K562 (cell line): Measurements from ENCODE around the gene HMX3. TPM values are rescaled to one million over a fixed set of nuclear protein-coding genes. Genes with fewer than 3 reads are reported as not detected.

ENCODE experiments used
- ATAC-seq: fragments of 200-7000 bp; cut with Tn5 transposase; 3 replicates; pipeline ENCODE4 v1.9.1; 2020; ENCODE audit warnings: moderate library complexity
- BruUV-seq: library from RNA; stranded (reverse); fragments of 400-500 nt; replicated peaks from 2 replicates; lab custom pipeline; 2021; lab: Mats Ljungman, UMichigan
- CTCF ChIA-PET: fragments of 300-600 bp; formaldehyde crosslinking; extraction: SDS; loops from one replicate; lab custom pipeline; 2021; ENCODE audit warnings: low intra/inter-chr PET ratio; lab: Yijun Ruan, JAX
- POLR2A ChIA-PET: fragments of 300-600, 350-650 bp; sonication (Branson Sonifier 250); formaldehyde crosslinking; extraction: SDS; loops from one replicate; lab custom pipeline; 2021; ENCODE audit warnings: antibody characterized with exemption, inconsistent platforms; lab: Yijun Ruan, JAX
- DNase-seq, 4 experiments: peaks; one replicate each; pipeline versions ENCODE4 v3.0.0 to v3.0.0-alpha.2; 2011 to 2018; ENCODE audit warnings: low spot score in 3 of 4, mixed read lengths in 3 of 4; ENCODE audit errors: extremely low read depth in 1 of 4
- FAIRE-seq: peaks from 2 replicates; lab custom pipeline; 2011; peaks lifted over from hg19 to GRCh38; lab: Jason Lieb, UNC
- H2AFZ ChIP-seq: 2 replicates; pipeline ENCODE4 v1.6.0; 2011; ENCODE audit warnings: low read depth, low read length, control low read depth, inconsistent platforms
- H3K27ac ChIP-seq: fragments of 200-600 bp; 3 replicates; pipeline ENCODE4 v1.8.0; 2011; ENCODE audit warnings: low read depth, mild to moderate bottlenecking, control low read depth, inconsistent platforms, low read length, moderate library complexity, mixed read lengths; ENCODE audit errors: extremely low read depth
- H3K27me3 ChIP-seq, 2 experiments: fragments of 300-600 bp in 1 of 2; 2 replicates in 1 of 2; 3 replicates in 1 of 2; pipeline versions ENCODE4 v1.6.0 to v1.8.0; 2011; ENCODE audit warnings: inconsistent platforms in 2 of 2, low read length in 2 of 2, mild to moderate bottlenecking in 1 of 2, mixed read lengths in 1 of 2, moderate library complexity in 1 of 2; ENCODE audit not compliant: control insufficient read depth in 2 of 2, insufficient read depth in 2 of 2
- H3K36me3 ChIP-seq: fragments of 300-600 bp; 3 replicates; pipeline ENCODE4 v1.8.0; 2011; ENCODE audit warnings: mild to moderate bottlenecking, low read length, inconsistent platforms; ENCODE audit not compliant: control insufficient read depth, insufficient read depth
- H3K4me1 ChIP-seq, 2 experiments: fragments of 200-600 bp in 1 of 2; replicated peaks in 1 of 2; 2 replicates in 1 of 2; 3 replicates in 1 of 2; pipeline versions ENCODE4 v1.5.1 to v1.8.0; 2011; ENCODE audit warnings: inconsistent platforms in 2 of 2, low read length in 2 of 2, mild to moderate bottlenecking in 1 of 2, mixed read lengths in 1 of 2, moderate library complexity in 1 of 2; ENCODE audit not compliant: control insufficient read depth in 2 of 2, insufficient read depth in 2 of 2
- H3K4me2 ChIP-seq: 2 replicates; pipeline ENCODE4 v1.6.1; 2011; ENCODE audit warnings: low read length, control low read depth, inconsistent platforms, mixed read lengths; ENCODE audit not compliant: insufficient read depth
- H3K4me3 ChIP-seq: fragments of 200-600 bp; sonication (generic), shearing (Covaris generic); 2 replicates; pipeline ENCODE4 v1.5.1; 2016; ENCODE audit warnings: control low read depth, inconsistent platforms
- H3K79me2 ChIP-seq: fragments of 200-600 bp; 3 replicates; pipeline ENCODE4 v1.8.0; 2011; ENCODE audit warnings: low read length, inconsistent platforms; ENCODE audit not compliant: control insufficient read depth, insufficient read depth
- H3K9ac ChIP-seq, 2 experiments: 2 replicates each; pipeline versions ENCODE4 v1.6.0 to v1.6.1; 2011; ENCODE audit warnings: low read depth in 2 of 2, low read length in 2 of 2, control low read depth in 1 of 2, inconsistent platforms in 1 of 2, mild to moderate bottlenecking in 1 of 2, mixed read lengths in 1 of 2; ENCODE audit not compliant: insufficient read depth in 1 of 2
- H3K9me1 ChIP-seq: one replicate; pipeline ENCODE4 v1.6.0; 2011; ENCODE audit warnings: inconsistent platforms, mild to moderate bottlenecking, low read length, moderate library complexity; ENCODE audit not compliant: control insufficient read depth, insufficient read depth
- H3K9me3 ChIP-seq: replicated peaks from 2 replicates; pipeline ENCODE4 v1.5.1; 2011; ENCODE audit warnings: low read depth, low read length, inconsistent platforms; ENCODE audit not compliant: control insufficient read depth, insufficient read depth
- H4K20me1 ChIP-seq: replicated peaks from 2 replicates; pipeline ENCODE4 v1.6.1; 2011; ENCODE audit warnings: low read length, inconsistent platforms, mixed read lengths; ENCODE audit not compliant: control insufficient read depth, insufficient read depth
- CC2D1A ChIP-seq: fragments of 450-650 bp; IDR thresholded peaks from 2 replicates; pipeline ENCODE4 v1.6.1; 2017; ENCODE audit warnings: mild to moderate bottlenecking
- DIDO1 ChIP-seq: fragments of 450-650 bp; IDR thresholded peaks from 2 replicates; pipeline ENCODE4 v1.6.1; 2016; ENCODE audit warnings: low read depth, missing biosample characterization, missing genetic modification characterization
- ESRRA ChIP-seq: fragments of 450-650 bp; IDR thresholded peaks from 2 replicates; pipeline ENCODE4 v1.6.1; 2014; ENCODE audit warnings: low read depth, mild to moderate bottlenecking, moderate library complexity, borderline replicate concordance
- HNRNPL ChIP-seq: fragments of 200-400 bp; formaldehyde crosslinking; IDR thresholded peaks from 2 replicates; pipeline ENCODE4 v1.6.1; 2017; ENCODE audit warnings: low read depth, mild to moderate bottlenecking, low read length
- KLF6 ChIP-seq: fragments of 250-450 bp; sonication (Bioruptor Pico); IDR thresholded peaks from 2 replicates; pipeline ENCODE4 v1.4.0; 2020; ENCODE audit warnings: mild to moderate bottlenecking, moderate library complexity, borderline replicate concordance
- PTTG1 ChIP-seq: fragments of 450-650 bp; IDR thresholded peaks from 2 replicates; pipeline ENCODE4 v1.6.1; 2016; ENCODE audit warnings: low read depth, mild to moderate bottlenecking, missing genetic modification characterization, missing compliant biosample characterization
- RHOXF2B ChIP-seq: fragments of 250-450 bp; sonication (Bioruptor Pico); conservative IDR thresholded peaks from 2 replicates; pipeline ENCODE4 v1.5.1; 2021
- SAFB2 ChIP-seq: fragments of 200-400 bp; formaldehyde crosslinking; IDR thresholded peaks from 2 replicates; pipeline ENCODE4 v1.6.1; 2018; ENCODE audit warnings: borderline replicate concordance, low read length, low read depth, moderate library complexity; ENCODE audit not compliant: severe bottlenecking
- SMAD1 ChIP-seq: fragments of 150-350 bp; IDR thresholded peaks from 2 replicates; pipeline ENCODE4 v1.6.1; 2014; ENCODE audit warnings: low read length, low read depth; ENCODE audit not compliant: partially characterized antibody
- SRF ChIP-seq, 2 experiments: fragments of 250-450, 450-650 bp in 1 of 2; sonication (Bioruptor Pico) in 1 of 2; sonication (generic) in 1 of 2; formaldehyde crosslinking; IDR thresholded peaks; 2 replicates each; pipeline versions ENCODE4 v1.5.0 to v1.5.1; 2020 to 2022; ENCODE audit warnings: mild to moderate bottlenecking in 1 of 2, missing genetic modification reagents in 1 of 2
- SUPT5H ChIP-seq: fragments of 450-650 bp; IDR thresholded peaks from 2 replicates; pipeline ENCODE4 v1.6.1; 2016
- XRCC3 ChIP-seq: fragments of 450-650 bp; IDR thresholded peaks from 2 replicates; pipeline ENCODE4 v1.6.1; 2017; ENCODE audit warnings: mild to moderate bottlenecking, moderate library complexity
- YY1 ChIP-seq, 3 experiments: IDR thresholded peaks; 2 replicates each; pipeline ENCODE4 v1.6.1; 2011; ENCODE audit warnings: low read length in 2 of 3, mild to moderate bottlenecking in 2 of 3, moderate library complexity in 2 of 3, borderline replicate concordance in 1 of 3, control low read depth in 1 of 3, low read depth in 1 of 3; ENCODE audit not compliant: insufficient read depth in 3 of 3, insufficient replicate concordance in 2 of 3, control insufficient read depth in 1 of 3, insufficient read length in 1 of 3; ENCODE audit errors: extremely low read depth in 1 of 3
- ZBTB8A ChIP-seq: fragments of 450-650 bp; IDR thresholded peaks from 2 replicates; pipeline ENCODE4 v1.6.1; 2018; ENCODE audit warnings: mild to moderate bottlenecking, moderate library complexity; ENCODE audit not compliant: partially characterized antibody
- ZFP30 ChIP-seq: fragments of 250-450 bp; sonication (Bioruptor Pico); IDR thresholded peaks from 2 replicates; pipeline ENCODE4 v1.8.0; 2022; ENCODE audit warnings: moderate library complexity, mild to moderate bottlenecking, inconsistent platforms, borderline replicate concordance
- ZFPM2 ChIP-seq: fragments of 250-450 bp; sonication (Bioruptor Pico); IDR thresholded peaks from 2 replicates; pipeline ENCODE4 v1.5.1; 2022; ENCODE audit warnings: mild to moderate bottlenecking
- ZNF133 ChIP-seq: fragments of 250-450 bp; sonication (Bioruptor Pico); IDR thresholded peaks from 2 replicates; pipeline ENCODE4 v1.4.0; 2020; ENCODE audit warnings: mild to moderate bottlenecking
- ZNF174 ChIP-seq: fragments of 250-450 bp; sonication (Bioruptor Pico); IDR thresholded peaks from 2 replicates; pipeline ENCODE4 v1.4.0; 2020; ENCODE audit warnings: mild to moderate bottlenecking
- ZNF445 ChIP-seq: fragments of 250-450 bp; sonication (Bioruptor Pico); IDR thresholded peaks from 2 replicates; pipeline ENCODE4 v1.4.0; 2020; ENCODE audit warnings: low read depth, mild to moderate bottlenecking, moderate library complexity
- ZNF717 ChIP-seq: fragments of 250-450 bp; sonication (Bioruptor Pico); IDR thresholded peaks from 2 replicates; pipeline ENCODE4 v1.5.0; 2021
- WGBS: fragments of 100-300 bp; shearing (Covaris generic); methylation state at CpG from one replicate; pipeline ENCODE4 v1.1.6; 2016; ENCODE audit warnings: low coverage, mixed read lengths; ENCODE audit not compliant: insufficient coverage; ENCODE audit errors: missing lambda C conversion rate; 5-methylcytosine and 5-hydroxymethylcytosine counted together
- in situ Hi-C: fragments of 300-500 bp; cut with MboI; formaldehyde crosslinking; loops from 4 replicates; pipeline ENCODE4 v1.15.0; 2018; ENCODE audit warnings: inconsistent platforms, mixed read lengths
- intact Hi-C: fragments of 100-400 bp; cut with micrococcal nuclease; formaldehyde crosslinking; loops from 2 replicates; pipeline ENCODE4 v1.14.2; 2022
- polyA plus RNA-seq, 8 experiments: library from polyadenylated mRNA; depleted of rRNA in 4 of 8; stranded (reverse) in 5 of 8; unstranded in 3 of 8; fragments of >200 nt; fragmentation: Nextera tagmentation in 2 of 8; fragmentation: Illumina TruSeq in 1 of 8; extraction: Ambion mirVana in 2 of 8; extraction: Trizol in 1 of 8; gene quantifications; 2 replicates each; pipeline versions ENCODE4 v1.2.1 to v1.2.3, GENCODE V29; 2011 to 2014; ENCODE audit warnings: inconsistent platforms in 1 of 8, missing spikeins in 1 of 8
- total RNA-seq, 7 experiments: library from RNA; depleted of rRNA in 6 of 7; stranded (reverse); fragments of >200 nt in 6 of 7; fragmentation: Illumina TruSeq in 2 of 7; extraction: Trizol in 2 of 7; gene quantifications; 2 replicates each; pipeline versions ENCODE4 v1.2.1 to v1.2.3, GENCODE V29; 2011 to 2021; ENCODE audit warnings: low replicate concordance in 1 of 7
- TF ChIP-seq, protein P1 (sequence below): fragments of 450-650 bp; IDR thresholded peaks from 2 replicates; pipeline ENCODE4 v1.6.1; 2016; ENCODE audit warnings: borderline replicate concordance
- TF ChIP-seq, protein P2 (sequence below): fragments of 450-650 bp; conservative IDR thresholded peaks from 2 replicates; pipeline ENCODE4 v1.6.1; 2016; ENCODE audit warnings: missing genetic modification characterization, low read depth, mild to moderate bottlenecking, missing compliant biosample characterization, moderate library complexity

HMX3 gene
- total and polyA plus RNA-seq, 9 of the 15 experiments (the other 6 are each of a cell fraction or from before 2014, with no cell fraction given), result 0.55 to 43.5 (median 7.4) TPM; not detected in 2

DNA sequence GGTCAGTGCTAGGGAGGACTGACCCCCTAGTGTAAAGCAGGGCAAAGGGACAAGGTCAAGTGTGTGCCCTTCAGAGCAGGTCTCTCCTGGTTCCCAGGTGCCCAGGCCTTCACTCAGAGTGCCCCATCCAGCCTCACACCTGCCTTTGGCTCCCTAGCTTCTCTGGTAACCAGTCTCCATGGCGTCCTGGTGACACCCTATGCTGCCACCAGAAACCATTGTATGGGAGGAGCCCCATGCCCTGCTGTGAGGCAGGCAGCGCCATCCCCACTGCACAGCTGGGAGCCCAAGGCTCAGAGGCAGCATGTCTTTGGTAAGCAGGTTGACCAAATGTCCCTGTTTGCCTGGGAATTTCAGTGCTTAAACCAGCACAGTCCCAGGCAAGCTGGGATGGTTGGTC, 33.1 kb upstream of the HMX3 start (continued):
- TF ChIP-seq, protein P1, sequence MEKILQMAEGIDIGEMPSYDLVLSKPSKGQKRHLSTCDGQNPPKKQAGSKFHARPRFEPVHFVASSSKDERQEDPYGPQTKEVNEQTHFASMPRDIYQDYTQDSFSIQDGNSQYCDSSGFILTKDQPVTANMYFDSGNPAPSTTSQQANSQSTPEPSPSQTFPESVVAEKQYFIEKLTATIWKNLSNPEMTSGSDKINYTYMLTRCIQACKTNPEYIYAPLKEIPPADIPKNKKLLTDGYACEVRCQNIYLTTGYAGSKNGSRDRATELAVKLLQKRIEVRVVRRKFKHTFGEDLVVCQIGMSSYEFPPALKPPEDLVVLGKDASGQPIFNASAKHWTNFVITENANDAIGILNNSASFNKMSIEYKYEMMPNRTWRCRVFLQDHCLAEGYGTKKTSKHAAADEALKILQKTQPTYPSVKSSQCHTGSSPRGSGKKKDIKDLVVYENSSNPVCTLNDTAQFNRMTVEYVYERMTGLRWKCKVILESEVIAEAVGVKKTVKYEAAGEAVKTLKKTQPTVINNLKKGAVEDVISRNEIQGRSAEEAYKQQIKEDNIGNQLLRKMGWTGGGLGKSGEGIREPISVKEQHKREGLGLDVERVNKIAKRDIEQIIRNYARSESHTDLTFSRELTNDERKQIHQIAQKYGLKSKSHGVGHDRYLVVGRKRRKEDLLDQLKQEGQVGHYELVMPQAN, result no peak
- TF ChIP-seq ZNF174 (CRISPR knock-in tag) (no peak), SUPT5H (no peak), SAFB2 (no peak), RHOXF2B (no peak), PTTG1 (tag) (no peak), SMAD1 (no peak), ZNF445 (no peak)
- TF ChIP-seq, protein P2, sequence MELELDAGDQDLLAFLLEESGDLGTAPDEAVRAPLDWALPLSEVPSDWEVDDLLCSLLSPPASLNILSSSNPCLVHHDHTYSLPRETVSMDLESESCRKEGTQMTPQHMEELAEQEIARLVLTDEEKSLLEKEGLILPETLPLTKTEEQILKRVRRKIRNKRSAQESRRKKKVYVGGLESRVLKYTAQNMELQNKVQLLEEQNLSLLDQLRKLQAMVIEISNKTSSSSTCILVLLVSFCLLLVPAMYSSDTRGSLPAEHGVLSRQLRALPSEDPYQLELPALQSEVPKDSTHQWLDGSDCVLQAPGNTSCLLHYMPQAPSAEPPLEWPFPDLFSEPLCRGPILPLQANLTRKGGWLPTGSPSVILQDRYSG (tag), result no peak

DNA sequence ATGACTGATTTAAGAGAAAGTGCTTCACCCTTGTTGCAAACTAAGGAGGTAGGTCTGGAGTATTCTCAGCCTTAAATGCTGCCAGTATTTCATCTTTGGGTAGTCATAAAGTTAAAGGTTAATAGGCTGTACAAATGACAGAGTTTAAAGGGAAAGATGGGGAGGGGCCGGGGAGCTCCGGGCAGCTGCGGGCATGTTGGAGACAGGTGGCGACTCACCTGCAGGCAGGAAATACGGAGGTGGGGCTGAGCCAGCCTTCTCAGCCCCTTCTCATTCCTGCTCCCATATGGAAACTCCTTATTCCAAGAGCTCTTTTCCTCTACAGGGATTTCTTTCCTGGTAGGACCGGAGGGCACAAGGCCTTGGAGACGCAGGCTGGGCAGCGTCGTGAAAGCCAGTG, 31.8 kb upstream of the HMX3 start:
- Histone ChIP-seq H3K79me2 (no peaks in the 10 kb centered on the region), H3K27ac (no peak overlapping the region), H3K36me3 (no peaks in the 10 kb centered on the region), H2AFZ (no peak overlapping the region), H3K9ac (no peak overlapping the region), H4K20me1 (no peaks in the 10 kb centered on the region), H3K4me2 (no peak overlapping the region), H3K4me3 (no peak overlapping the region), H3K9me3 (no peaks in the 10 kb centered on the region), H3K4me1 (no peaks in the 10 kb centered on the region), H3K27me3 (peaks cover 2 to 37% of the 10 kb centered on the region in 2 experiments; a peak in 3 of 5 replicates), H3K9me1 (no peaks in the 10 kb centered on the region)
- ChIA-PET POLR2A (no interaction called here), CTCF (no interaction called here)
- intact Hi-C loops (no loop called here), in situ Hi-C loops (no loop called here)
- WGBS, result 2% methylated on average over 7 of the region's 9 CpGs
- DNase-seq (no peak), FAIRE-seq (no peak), ATAC-seq (no peak)
- BruUV-seq, result no TSS peak
- TF ChIP-seq HNRNPL (no peak), ZNF717 (CRISPR knock-in tag) (no peak), ZNF133 (no peak), ZBTB8A (no peak), DIDO1 (tag) (no peak), XRCC3 (no peak), SRF (CRISPR knock-in tag; IDR thresholded peaks at IDR 0.05) (no peak), ZFP30 (no peak), ESRRA (no peak), YY1 (IDR thresholded peaks at IDR 0.05; ENCODE audit: borderline replicate concordance in 1 of 3, control insufficient read depth in 1 of 3, extremely low read depth in 1 of 3, insufficient read depth in 3 of 3, insufficient read length in 1 of 3, insufficient replicate concordance in 2 of 3, low read depth in 1 of 3, low read length in 2 of 3) (no peak), ZFPM2 (CRISPR knock-in tag) (no peak), CC2D1A (no peak), KLF6 (CRISPR knock-in tag) (no peak)
